IPS-NIHi7 (cell line): ENCODE measurements around the gene ZNF816.
"Not testable (repeated sequence)": the region's sequence is repeated elsewhere in the genome, so short reads cannot be mapped to it uniquely, and the experiment has no call there.

Source experiments
- DNase-seq: peaks from one replicate; pipeline ENCODE4 v3.0.0; 2012; ENCODE audit warnings: mixed read lengths; ENCODE audit errors: extremely low spot score

The ZNF816 gene

DNA sequence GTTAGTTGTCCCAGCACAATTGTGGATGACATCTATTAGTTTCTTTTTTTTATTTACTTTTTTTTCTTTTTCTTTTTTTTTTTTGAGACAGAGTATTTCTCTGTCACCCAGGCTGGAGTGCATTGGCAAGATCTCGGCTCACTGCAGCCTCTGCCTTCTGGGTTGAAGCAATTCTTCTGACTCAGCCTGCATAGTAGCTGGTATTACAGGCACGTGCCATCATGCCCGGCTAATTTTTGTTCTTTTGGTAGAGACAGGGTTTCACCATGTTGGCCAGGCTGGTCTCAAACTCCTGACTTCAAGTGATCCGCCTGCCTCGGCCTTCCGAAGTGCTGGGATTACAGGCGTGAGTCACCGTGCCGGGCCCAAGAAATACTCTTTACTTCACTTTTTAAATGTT is 38.0 kb downstream of the ZNF816 start:
- not testable (repeated sequence) for DNase-seq

DNA sequence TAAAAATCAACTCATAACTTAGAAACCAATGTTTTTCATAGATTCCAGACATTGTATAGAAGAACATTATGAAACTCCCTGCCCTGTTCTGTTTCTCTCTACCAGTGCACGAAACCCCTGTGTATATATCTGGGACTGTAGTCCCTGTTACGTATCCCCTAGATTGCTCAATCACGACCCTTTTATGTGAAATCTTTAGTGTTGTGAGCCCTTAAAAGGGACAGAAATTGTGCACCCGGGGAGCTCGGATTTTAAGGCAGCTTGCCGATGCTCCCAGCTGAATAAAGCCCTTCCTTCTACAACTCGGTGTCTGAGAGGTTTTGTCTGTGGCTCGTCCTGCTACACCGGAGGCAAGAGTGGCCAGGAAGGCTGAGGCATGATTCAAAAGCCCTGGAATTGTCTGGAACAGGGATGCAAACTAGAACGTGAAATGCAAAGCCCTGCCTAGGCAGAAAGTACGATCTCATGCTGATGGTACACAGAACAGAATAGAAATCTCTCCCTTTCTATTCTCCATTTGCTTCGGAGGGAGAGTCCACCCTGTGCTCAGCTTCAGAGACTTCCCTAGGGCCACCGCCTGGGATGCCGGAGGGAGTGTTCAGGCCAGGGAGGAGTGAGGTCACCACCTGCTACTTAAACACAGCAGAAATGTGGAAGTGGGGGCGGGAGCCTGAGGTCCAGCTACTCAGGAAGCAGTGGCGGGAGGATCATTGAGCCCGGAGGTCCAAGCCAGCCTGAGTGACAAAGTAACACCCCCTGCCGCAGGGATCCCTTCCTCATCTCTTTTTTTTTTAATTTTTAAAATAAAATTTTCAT is 38.7 kb downstream of the ZNF816 start:
- peak; percentile 39 for DNase-seq

DNA sequence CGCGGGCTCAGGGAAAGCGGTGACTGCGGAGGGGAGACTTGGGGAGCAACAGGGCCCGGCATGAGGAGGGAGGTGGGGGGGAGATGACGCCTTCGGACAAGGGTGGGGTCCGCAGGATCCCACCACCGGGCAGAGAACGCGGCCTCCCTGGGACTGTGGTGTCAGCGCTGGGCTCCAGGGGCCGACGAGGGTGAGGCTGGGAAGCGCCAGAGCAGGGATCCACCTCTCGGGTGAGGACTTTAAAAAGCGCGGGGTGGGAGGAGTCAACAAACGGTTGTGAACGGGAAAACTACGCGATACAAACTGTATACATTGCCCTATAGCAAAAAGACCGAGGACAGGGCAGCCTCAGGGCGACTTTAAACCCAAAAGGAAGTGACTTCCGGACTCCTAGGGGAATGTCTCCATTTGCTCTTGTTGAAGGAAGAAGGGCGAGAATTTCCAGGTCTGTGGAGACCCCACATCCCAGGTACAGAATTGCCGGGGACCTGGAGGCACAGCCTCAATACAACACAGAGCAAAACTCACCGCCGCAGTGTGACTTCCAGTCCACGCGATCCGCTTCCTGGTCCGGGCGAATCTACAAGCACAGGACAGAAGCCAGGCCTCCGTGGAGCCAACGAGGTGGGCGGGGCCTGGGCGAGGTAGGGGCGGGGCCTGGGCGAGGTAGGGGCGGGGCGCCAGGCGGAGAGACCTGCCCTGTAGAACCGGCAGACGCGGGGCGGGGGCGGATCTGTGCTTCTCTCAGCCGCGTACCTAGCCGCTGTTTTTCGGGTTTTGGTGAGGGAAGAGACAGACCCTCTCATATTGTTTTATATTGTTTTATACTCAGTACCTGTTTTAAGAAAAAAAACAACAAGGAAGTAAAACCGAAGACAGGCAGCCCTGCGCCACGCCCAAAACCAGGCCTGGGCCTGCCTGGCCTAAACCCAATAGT is 39.6 kb downstream of the ZNF816 start, which contains the start of gene ZNF888:
TSS of gene ZNF888 (minus strand) at position 588 of the 937 bp plus-strand sequence. CDS start 5,555 bp downstream, outside the sequence.
- peak; percentile 94 for DNase-seq

DNA sequence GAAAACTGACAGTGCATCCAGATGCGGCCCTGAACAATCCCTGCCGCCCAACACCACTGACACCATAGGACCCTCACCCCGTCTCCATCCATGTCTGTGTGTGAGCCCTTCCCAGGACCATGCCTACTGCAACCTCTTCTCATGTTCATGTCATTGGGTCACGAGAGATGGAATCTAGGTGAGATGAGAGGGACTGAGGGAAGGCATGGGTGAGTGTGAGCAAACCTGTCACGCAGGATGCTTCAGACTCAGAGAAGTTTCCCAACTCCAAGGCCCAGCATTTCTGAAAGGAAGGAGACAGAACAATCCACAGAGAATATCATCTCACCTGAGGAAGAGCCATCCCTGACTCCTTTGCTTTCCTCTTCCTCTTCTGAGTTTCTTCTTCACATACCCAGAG is 45.1 kb downstream of the ZNF816 start:
- DNase-seq = no peak

DNA sequence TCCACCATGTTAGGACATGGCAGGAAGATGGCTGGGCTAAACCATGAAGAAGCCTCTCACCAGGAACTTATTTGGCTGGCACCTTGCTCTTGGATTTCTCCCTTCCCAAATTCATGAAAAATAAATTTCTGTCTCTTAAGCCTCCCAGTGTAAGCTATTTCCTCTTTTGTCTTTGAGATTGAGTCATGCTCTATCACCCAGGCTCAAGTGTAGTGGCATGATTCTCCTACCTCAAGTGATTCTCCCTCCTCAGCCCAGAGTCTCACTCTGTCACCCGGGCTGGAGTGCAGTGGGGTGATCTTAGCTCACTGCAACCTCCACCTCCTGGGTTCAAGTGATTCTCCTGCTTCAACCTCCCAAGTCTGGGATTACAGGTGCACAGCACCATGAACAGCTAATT is 52.0 kb downstream of the ZNF816 start:
- no peak for DNase-seq

DNA sequence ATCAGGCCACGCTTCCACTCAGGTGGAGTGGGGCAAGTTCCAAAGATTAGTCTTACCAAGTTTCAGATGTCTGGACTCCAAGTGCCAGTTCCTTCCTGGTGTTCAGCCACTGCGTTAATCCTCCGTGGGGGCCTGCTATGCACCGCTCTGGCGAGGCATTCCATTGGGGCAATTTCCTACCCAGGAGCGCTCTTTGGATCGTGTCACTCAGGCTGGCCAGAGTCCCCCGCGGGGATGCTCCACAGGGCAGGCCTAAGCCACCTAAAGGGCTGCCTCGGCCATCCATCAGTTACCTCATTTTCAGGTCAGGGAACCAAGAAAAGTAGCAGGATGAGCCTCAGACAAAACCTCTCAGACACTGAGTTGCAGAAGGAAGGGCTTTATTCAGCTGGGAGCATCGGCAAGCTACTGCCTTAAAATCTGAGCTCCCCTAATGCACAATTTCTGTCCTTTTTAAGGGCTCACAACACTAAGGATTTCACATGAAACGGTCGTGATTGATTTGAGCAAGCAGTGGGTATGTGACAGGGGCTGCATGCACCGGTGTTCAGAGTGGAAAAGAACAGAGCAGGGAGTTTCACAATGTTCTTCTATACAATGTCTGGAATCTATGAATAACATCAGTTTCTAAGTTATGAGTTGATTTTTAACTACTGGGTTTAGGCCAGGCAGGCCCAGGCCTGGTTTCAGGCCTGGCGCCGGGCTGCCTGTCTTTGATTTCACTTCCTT is 58.5 kb downstream of the ZNF816 start:
- not testable (repeated sequence) for DNase-seq

DNA sequence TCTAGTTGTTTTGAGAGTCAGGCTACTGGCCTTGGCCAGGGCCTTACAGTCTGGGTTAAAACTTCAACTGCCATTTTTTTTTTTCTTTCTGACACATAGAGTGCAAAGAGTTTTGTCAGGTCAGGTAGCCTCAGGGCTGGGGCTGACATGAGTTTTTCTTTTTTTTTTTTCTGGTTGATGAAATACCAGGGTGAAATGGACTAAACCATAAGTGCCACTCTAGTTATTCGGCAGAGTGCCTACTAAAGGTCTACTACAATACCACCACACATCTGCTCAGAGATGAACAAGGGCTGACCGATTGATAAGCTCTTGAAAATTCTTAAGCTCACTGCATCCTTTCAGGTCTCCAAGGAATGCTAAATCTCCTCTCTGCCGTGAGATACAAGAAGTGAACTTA is 60.8 kb downstream of the ZNF816 start:
- DNase-seq = no peak
